WERI-Rb-1 (cell line): Measurements from ENCODE around the gene ITGAV.
A peak's percentile ranks its signal among the peaks of the same experiment; 100 is the strongest.

ENCODE experiments used
- DNase-seq: peaks from one replicate; pipeline ENCODE4 v3.0.0-alpha.2; 2020
- H3K27ac ChIP-seq: fragments of 250-450 bp; sonication (Bioruptor Pico); 2 replicates; pipeline ENCODE4 v1.5.1; 2020; ENCODE audit warnings: mild to moderate bottlenecking, moderate library complexity
- H3K27me3 ChIP-seq: fragments of 250-450 bp; sonication (Bioruptor Pico); 2 replicates; pipeline ENCODE4 v1.5.1; 2021; ENCODE audit warnings: mild to moderate bottlenecking, low read depth, moderate library complexity; ENCODE audit not compliant: insufficient read depth, severe bottlenecking
- H3K36me3 ChIP-seq: fragments of 250-450 bp; sonication (Bioruptor Pico); 2 replicates; pipeline ENCODE4 v1.5.1; 2020; ENCODE audit warnings: mild to moderate bottlenecking, moderate library complexity
- H3K4me3 ChIP-seq: 2 replicates; pipeline ENCODE4 v1.5.1; 2011; ENCODE audit warnings: low read depth, mild to moderate bottlenecking, control low read depth, low read length
- H3K9me3 ChIP-seq: fragments of 250-450 bp; sonication (Bioruptor Pico); 2 replicates; pipeline ENCODE4 v1.5.1; 2021; ENCODE audit warnings: mild to moderate bottlenecking, moderate library complexity; ENCODE audit not compliant: severe bottlenecking
- TF ChIP-seq, protein P1 (sequence below): IDR thresholded peaks from 2 replicates; pipeline ENCODE4 v1.5.1; 2011; ENCODE audit warnings: low read depth, mild to moderate bottlenecking, control low read depth, inconsistent platforms, low read length

The ITGAV gene

DNA sequence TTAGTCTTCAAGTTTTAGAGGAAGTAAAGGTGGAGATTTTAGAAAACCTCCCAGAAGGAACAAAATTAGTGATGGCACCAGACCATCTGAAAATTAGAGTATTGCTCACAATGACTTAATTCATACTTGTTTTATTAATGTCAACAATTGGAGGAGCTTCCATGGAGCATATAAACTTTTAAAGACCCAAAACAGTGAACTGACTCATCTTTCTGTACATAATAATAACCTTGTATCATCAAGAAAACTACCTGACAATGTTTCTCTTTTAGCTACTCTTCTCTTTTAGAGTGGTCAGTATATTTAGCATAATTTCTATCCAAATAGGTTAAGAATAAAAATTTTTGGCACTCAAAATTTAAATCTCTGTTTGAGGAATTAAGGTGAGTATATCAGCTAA is 7.2 kb upstream of the ITGAV start:
- Histone ChIP-seq H3K27ac (no peak overlapping the region), H3K4me3 (no peak overlapping the region), H3K36me3 (no peaks in the 10 kb centered on the region), H3K27me3 (no peaks in the 10 kb centered on the region), H3K9me3 (no peaks in the 10 kb centered on the region)
- no peak for DNase-seq
- TF ChIP-seq, protein P1, sequence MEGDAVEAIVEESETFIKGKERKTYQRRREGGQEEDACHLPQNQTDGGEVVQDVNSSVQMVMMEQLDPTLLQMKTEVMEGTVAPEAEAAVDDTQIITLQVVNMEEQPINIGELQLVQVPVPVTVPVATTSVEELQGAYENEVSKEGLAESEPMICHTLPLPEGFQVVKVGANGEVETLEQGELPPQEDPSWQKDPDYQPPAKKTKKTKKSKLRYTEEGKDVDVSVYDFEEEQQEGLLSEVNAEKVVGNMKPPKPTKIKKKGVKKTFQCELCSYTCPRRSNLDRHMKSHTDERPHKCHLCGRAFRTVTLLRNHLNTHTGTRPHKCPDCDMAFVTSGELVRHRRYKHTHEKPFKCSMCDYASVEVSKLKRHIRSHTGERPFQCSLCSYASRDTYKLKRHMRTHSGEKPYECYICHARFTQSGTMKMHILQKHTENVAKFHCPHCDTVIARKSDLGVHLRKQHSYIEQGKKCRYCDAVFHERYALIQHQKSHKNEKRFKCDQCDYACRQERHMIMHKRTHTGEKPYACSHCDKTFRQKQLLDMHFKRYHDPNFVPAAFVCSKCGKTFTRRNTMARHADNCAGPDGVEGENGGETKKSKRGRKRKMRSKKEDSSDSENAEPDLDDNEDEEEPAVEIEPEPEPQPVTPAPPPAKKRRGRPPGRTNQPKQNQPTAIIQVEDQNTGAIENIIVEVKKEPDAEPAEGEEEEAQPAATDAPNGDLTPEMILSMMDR, result no peak

DNA sequence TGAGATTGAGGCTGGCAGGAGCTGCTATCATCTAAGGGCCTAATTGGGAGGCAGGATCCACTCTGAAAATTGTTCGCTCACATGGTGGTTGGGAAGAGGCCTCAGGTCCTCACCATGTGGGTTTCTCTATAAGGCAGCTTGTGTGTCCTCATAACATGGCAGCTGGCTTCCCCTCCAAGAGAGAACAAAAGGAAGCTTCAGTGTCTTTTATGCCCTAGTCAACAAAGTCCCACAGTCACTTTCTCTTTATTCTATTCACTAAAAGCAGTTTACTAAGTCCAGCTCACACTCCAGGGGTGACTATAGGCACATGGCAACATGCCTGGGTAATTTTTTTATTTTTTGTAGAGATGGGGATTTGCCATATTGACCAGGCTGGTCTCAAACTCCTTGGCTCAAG is 5.8 kb upstream of the ITGAV start:
- H3K9me3 ChIP-seq, result no peaks in the 10 kb centered on the region
- no peak overlapping the region for H3K27ac ChIP-seq
- no peaks in the 10 kb centered on the region for H3K27me3 ChIP-seq
- no peaks in the 10 kb centered on the region for H3K36me3 ChIP-seq
- no peak for DNase-seq
- TF ChIP-seq, protein P1, result no peak
- H3K4me3 ChIP-seq, result no peak overlapping the region

DNA sequence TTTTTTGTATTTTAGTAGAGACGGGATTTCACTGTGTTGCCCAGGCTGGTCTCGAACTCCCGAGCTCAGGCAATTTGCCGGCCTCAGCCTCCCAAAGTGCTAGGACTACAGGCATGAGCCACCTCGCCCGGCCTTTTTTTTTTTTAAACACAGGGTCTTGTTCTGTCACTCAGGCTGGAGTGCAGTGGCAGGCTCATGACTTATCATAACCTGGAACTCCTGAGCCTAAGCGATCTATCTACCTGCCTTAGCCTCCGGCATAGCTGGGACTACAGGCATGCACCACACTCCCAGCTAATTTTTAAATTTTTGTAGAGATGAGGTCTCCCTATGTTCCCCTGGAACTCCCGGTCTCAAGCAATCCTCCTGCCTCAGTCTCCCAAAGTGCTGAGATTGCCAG is 1.4 kb upstream of the ITGAV start:
- Histone ChIP-seq H3K27ac (no peak overlapping the region), H3K36me3 (peaks cover 4% of the 10 kb centered on the region; the same call in 1 of the 2 replicates), H3K9me3 (no peaks in the 10 kb centered on the region), H3K4me3 (no peak overlapping the region), H3K27me3 (no peaks in the 10 kb centered on the region)
- DNase-seq, result no peak
- TF ChIP-seq, protein P1, result no peak

DNA sequence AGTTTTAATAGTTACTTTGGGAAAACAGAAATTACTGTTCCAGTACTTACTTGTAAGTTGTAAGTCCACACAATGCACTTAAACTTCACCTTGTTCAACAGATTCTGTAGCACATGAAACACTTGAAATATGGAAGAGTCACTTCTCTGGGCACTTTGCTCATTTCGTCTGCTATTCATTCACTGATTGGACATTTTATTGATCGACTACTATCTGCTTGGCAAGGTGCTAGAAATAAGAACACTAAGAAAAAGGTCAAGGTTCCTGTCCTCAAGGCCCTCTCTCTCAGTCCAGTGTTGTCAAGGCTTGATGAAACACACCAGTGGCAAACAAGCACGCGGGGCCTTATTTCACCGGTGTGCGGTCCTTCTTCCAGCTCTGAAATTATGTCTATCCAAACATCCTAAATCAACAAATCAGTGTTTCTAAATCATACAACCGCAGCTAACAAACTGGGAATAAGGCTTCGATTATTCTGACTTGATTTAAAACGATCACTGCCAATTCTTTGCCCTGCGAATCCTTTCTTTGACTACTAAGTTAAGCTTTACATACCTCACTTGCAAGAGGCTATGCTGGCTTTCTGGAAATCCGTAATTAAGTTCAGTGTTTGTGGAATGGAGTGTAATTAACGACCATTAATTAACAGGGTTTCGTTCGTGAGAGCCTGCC is 780 bp upstream of the ITGAV start:
- no peak for DNase-seq

DNA sequence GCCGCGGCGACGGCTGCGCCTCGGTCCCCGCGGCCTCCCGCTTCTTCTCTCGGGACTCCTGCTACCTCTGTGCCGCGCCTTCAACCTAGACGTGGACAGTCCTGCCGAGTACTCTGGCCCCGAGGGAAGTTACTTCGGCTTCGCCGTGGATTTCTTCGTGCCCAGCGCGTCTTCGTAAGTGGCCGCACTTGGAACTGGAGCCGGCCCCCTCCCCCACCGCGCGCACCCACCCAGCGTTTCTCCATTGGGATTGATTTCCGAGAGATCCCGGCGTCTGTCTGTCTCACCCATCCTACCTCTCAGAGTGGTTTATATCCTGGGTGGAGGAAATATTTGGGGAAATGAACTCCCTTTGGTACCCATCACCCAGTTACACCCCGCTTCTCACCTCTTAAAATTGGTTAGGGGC is 498 bp downstream of the ITGAV start:
- H3K27me3 ChIP-seq, result no peaks in the 10 kb centered on the region
- peaks cover 4% of the 10 kb centered on the region; the same call in 1 of the 2 replicates for H3K36me3 ChIP-seq
- peak; percentile 49 for DNase-seq
- peak overlapping the region; percentile 91 for H3K27ac ChIP-seq
- TF ChIP-seq, protein P1, result no peak
- H3K9me3 ChIP-seq, result no peaks in the 10 kb centered on the region
- H3K4me3 ChIP-seq, result peak overlapping the region; percentile 99

More for the DNA sequence above, 780 bp upstream of the ITGAV start:
- no peaks in the 10 kb centered on the region for H3K27me3 ChIP-seq
- peak overlapping the region; percentile 99 for H3K4me3 ChIP-seq
- TF ChIP-seq, protein P1, result no peak
- H3K27ac ChIP-seq, result peak overlapping the region; percentile 91
- peaks cover 4% of the 10 kb centered on the region; the same call in 1 of the 2 replicates for H3K36me3 ChIP-seq
- H3K9me3 ChIP-seq, result no peaks in the 10 kb centered on the region
